Spleen (tissue), 11 donors: ENCODE results near the gene ANP32D. TPM values are rescaled to one million over a fixed set of nuclear protein-coding genes. Genes with fewer than 3 reads are reported as not detected.

Experiments used
- DNase-seq: peaks from one replicate; pipeline ENCODE4 v3.0.0-alpha.2; 2020
- H3K27ac ChIP-seq, 8 donors: fragments of 200-600 bp; sonication (generic) in 7 of 8; 1 replicate in 4 of 8; 2 replicates in 4 of 8; pipeline versions ENCODE4 v1.5.0 to v1.8.0; 2016 to 2021; ENCODE audit warnings: inconsistent platforms in 4 of 8, mild to moderate bottlenecking in 4 of 8, moderate library complexity in 1 of 8
- H3K27me3 ChIP-seq, 7 donors: fragments of 200-600 bp; sonication (generic) in 6 of 7; replicated peaks in 1 of 7; 1 replicate in 4 of 7; 2 replicates in 3 of 7; pipeline versions ENCODE4 v1.5.0 to v1.8.0; 2016 to 2021; ENCODE audit warnings: inconsistent platforms in 3 of 7, mild to moderate bottlenecking in 1 of 7
- H3K36me3 ChIP-seq, 6 donors: fragments of 200-600 bp; sonication (generic) in 5 of 6; 1 replicate in 4 of 6; 2 replicates in 2 of 6; pipeline versions ENCODE4 v1.5.0 to v1.8.0; 2016 to 2021; ENCODE audit warnings: inconsistent platforms in 2 of 6
- H3K4me1 ChIP-seq, 6 donors: fragments of 200-600 bp; sonication (generic) in 5 of 6; 1 replicate in 3 of 6; 2 replicates in 3 of 6; pipeline versions ENCODE4 v1.5.0 to v1.8.0; 2016 to 2021; ENCODE audit warnings: inconsistent platforms in 3 of 6
- H3K4me3 ChIP-seq, 8 donors: fragments of 200-600 bp; sonication (generic) in 7 of 8; 1 replicate in 4 of 8; 2 replicates in 4 of 8; pipeline versions ENCODE4 v1.5.0 to v1.8.0; 2016 to 2021; ENCODE audit warnings: inconsistent platforms in 4 of 8, mild to moderate bottlenecking in 4 of 8, moderate library complexity in 2 of 8
- H3K9me3 ChIP-seq, 8 donors: fragments of 200-600 bp; sonication (generic) in 7 of 8; 1 replicate in 4 of 8; 2 replicates in 4 of 8; pipeline versions ENCODE4 v1.5.0 to v1.8.0; 2016 to 2021; ENCODE audit warnings: inconsistent platforms in 4 of 8
- CTCF ChIP-seq, 11 experiments: fragments of 200-600 bp in 7 of 11; fragments of 450-650 bp in 4 of 11; sonication (generic) in 4 of 11; IDR thresholded peaks in 8 of 11; conservative IDR thresholded peaks in 3 of 11; 1 replicate in 7 of 11; 2 replicates in 4 of 11; pipeline versions ENCODE4 v1.4.0 to v1.8.0; 2016 to 2021; ENCODE audit warnings: antibody characterized with exemption in 11 of 11, inconsistent platforms in 4 of 11, mild to moderate bottlenecking in 1 of 11
- POLR2A ChIP-seq, 3 donors: fragments of 450-650 bp; IDR thresholded peaks; one replicate each; pipeline ENCODE4 v1.5.1; 2017; ENCODE audit warnings: antibody characterized with exemption in 3 of 3, mild to moderate bottlenecking in 1 of 3
- POLR2AphosphoS5 ChIP-seq, 3 donors: sonication (generic); formaldehyde crosslinking; IDR thresholded peaks; one replicate each; pipeline ENCODE4 v1.5.1; 2017; ENCODE audit warnings: antibody characterized with exemption in 3 of 3
- WGBS, 5 donors: extraction: QIAGEN DNeasy Blood & Tissue Kit in 3 of 5; methylation state at CpG; one replicate each; pipeline versions ENCODE4 v1.1.5 to v1.1.7; 2013 to 2018; 5-methylcytosine and 5-hydroxymethylcytosine counted together
- intact Hi-C: fragments of 100-400 bp; cut with DNase I; formaldehyde crosslinking; loops from one replicate; pipeline ENCODE4 v1.15.0; 2023; ENCODE audit warnings: low total_unique reads
- polyA plus RNA-seq, 3 donors: library from polyadenylated mRNA; stranded (reverse); fragments of 200-250 nt; gene quantifications; one replicate each; pipeline ENCODE4 v1.2.1, GENCODE V29; 2013
- total RNA-seq, 7 donors: library from RNA; depleted of rRNA in 3 of 7; stranded (reverse); fragments of >200 nt in 3 of 7; fragmentation: NEBNext Ultra II Directional in 4 of 7; extraction: Animal tissue kit (Norgen Biotek cat#: 25700) in 4 of 7; gene quantifications; one replicate each; pipeline versions ENCODE4 v1.1.0 to v1.2.1, GENCODE V29; 2016 to 2021
- donor health status: healthy with polysubstance abuse.
- donor health status: DM: no; HTN: no; CAD: no; lungs with moderate emphysema.
- donor health status: DM: no; HTN: no; CAD: no.
- donor health status: Bipolar disorder and iron deficiency.
- donor health status: healthy.
- donor health status: DM: no; HTN: no; CAD: no.
- donor health status: DM: yes; HTN: yes; CAD: no.

The ANP32D gene
- total and polyA plus RNA-seq, 10 donors = 0.52 TPM; not detected in 9

GRCh38 chr12:48442179-48442847 is 30.0 kb upstream of the ANP32D start:
- no peak for DNase-seq

GRCh38 chr12:48445538-48445937 is 26.8 kb upstream of the ANP32D start:
- TF ChIP-seq POLR2A (IDR thresholded peaks at IDR 0.05) (no peak), CTCF (IDR thresholded peaks at IDR 0.05 in 8 of 11, conservative IDR thresholded peaks at IDR 0.05 in 3 of 11) (no peak), POLR2AphosphoS5 (IDR thresholded peaks at IDR 0.05) (no peak)
- H3K36me3 ChIP-seq = no peaks in the 10 kb centered on the region
- no peak for DNase-seq
- intact Hi-C loops = no loop called here
- H3K4me3 ChIP-seq = no peak overlapping the region
- H3K27ac ChIP-seq = peak overlapping the region in 6 of 8 donors; percentile 33 to 55 (median 42)
- no peaks in the 10 kb centered on the region for H3K27me3 ChIP-seq
- WGBS, 5 donors = 75 to 94% (median 85%) methylated on average over 3 of the region's 3 CpGs
- peaks cover 0 to 13% (median 5%) of the 10 kb centered on the region in 8 donors for H3K9me3 ChIP-seq
- H3K4me1 ChIP-seq = peaks cover 3 to 26% (median 17%) of the 10 kb centered on the region in 6 donors

More at GRCh38 chr12:48442179-48442847, 30.0 kb upstream of the ANP32D start:
- Histone ChIP-seq H3K9me3 (no peaks in the 10 kb centered on the region), H3K4me3 (no peak overlapping the region), H3K36me3 (no peaks in the 10 kb centered on the region), H3K4me1 (peaks cover 3 to 29% (median 17%) of the 10 kb centered on the region in 6 donors), H3K27ac (peak overlapping the region in 2 of 8 donors; percentile 17 to 27), H3K27me3 (no peaks in the 10 kb centered on the region)
- intact Hi-C loops = no loop called here
- 92 to 99% (median 97%) methylated on average over 3 of the region's 3 CpGs for WGBS, 5 donors
- no peak for TF ChIP-seq CTCF (IDR thresholded peaks at IDR 0.05 in 8 of 11, conservative IDR thresholded peaks at IDR 0.05 in 3 of 11)

- 55 to 71% (median 64%) methylated on average over 4 of the region's 4 CpGs for WGBS, 5 donors
- intact Hi-C loops = no loop called here
- Histone ChIP-seq H3K9me3 (peaks cover 0 to 13% (median 5%) of the 10 kb centered on the region in 8 donors), H3K4me3 (no peak overlapping the region), H3K27ac (peak overlapping the region in 7 of 8 donors; percentile 12 to 55 (median 40)), H3K36me3 (no peaks in the 10 kb centered on the region), H3K27me3 (no peaks in the 10 kb centered on the region), H3K4me1 (peaks cover 3 to 19% (median 12%) of the 10 kb centered on the region in 6 donors)
- DNase-seq = no peak
- no peak for TF ChIP-seq POLR2A (IDR thresholded peaks at IDR 0.05)
- no peak for TF ChIP-seq CTCF (IDR thresholded peaks at IDR 0.05 in 8 of 11, conservative IDR thresholded peaks at IDR 0.05 in 3 of 11)
- no peak for TF ChIP-seq POLR2AphosphoS5 (IDR thresholded peaks at IDR 0.05)
Measured at GRCh38 chr12:48446161-48446776, 26.1 kb upstream of the ANP32D start.

GRCh38 chr12:48447755-48448154 is 24.6 kb upstream of the ANP32D start:
- DNase-seq = no peak
- Histone ChIP-seq H3K9me3 (peaks cover 0 to 13% (median 5%) of the 10 kb centered on the region in 8 donors), H3K4me3 (no peak overlapping the region), H3K27me3 (no peaks in the 10 kb centered on the region), H3K4me1 (peaks cover 0 to 10% (median 6%) of the 10 kb centered on the region in 6 donors), H3K27ac (no peak overlapping the region), H3K36me3 (no peaks in the 10 kb centered on the region)
- intact Hi-C loops = no loop called here
- TF ChIP-seq CTCF (IDR thresholded peaks at IDR 0.05 in 8 of 11, conservative IDR thresholded peaks at IDR 0.05 in 3 of 11) (no peak), POLR2AphosphoS5 (IDR thresholded peaks at IDR 0.05) (no peak), POLR2A (IDR thresholded peaks at IDR 0.05) (no peak)
- WGBS, 5 donors = 74 to 85% (median 79%) methylated on average over 1 of the region's 1 CpG
